Activated CD4-positive, alpha-beta T cell treated with anti-CD3 and anti-CD28 coated beads, Interleukin-2, amount 10 ng/mL, durations not matched to agents 7 days and 5 days (primary cell): ENCODE results near the gene OR14I1. TPM values are rescaled to one million over a fixed set of nuclear protein-coding genes. Genes with fewer than 3 reads are reported as not detected.
"Not testable (repeated sequence)": the region's sequence is repeated elsewhere in the genome, so short reads cannot be mapped to it uniquely, and the experiment has no call there.

Experiments
- CTCF ChIA-PET: fragments of 350-600 bp; sonication (Branson Sonifier 250); formaldehyde crosslinking; loops from one replicate; lab custom pipeline; 2021; ENCODE audit warnings: antibody characterized with exemption; lab: Charles Lee
- POLR2A ChIA-PET: fragments of 350-600 bp; sonication (Branson Sonifier 250); formaldehyde crosslinking; loops from one replicate; lab custom pipeline; 2021; ENCODE audit warnings: antibody characterized with exemption; lab: Charles Lee
- DNase-seq: peaks from one replicate; pipeline ENCODE4 v3.0.0-alpha.2; 2020
- H3K27ac Mint-ChIP-seq: one replicate; pipeline ENCODE4 v1.8.0; 2021; ENCODE audit warnings: mild to moderate bottlenecking, moderate library complexity, mixed read lengths
- H3K27me3 Mint-ChIP-seq: one replicate; pipeline ENCODE4 v1.8.0; 2021; ENCODE audit warnings: mixed read lengths
- H3K36me3 Mint-ChIP-seq: one replicate; pipeline ENCODE4 v1.8.0; 2021; ENCODE audit warnings: low read depth, mixed read lengths
- H3K4me1 Mint-ChIP-seq: one replicate; pipeline ENCODE4 v1.8.0; 2021; ENCODE audit warnings: mixed read lengths
- H3K4me3 Mint-ChIP-seq: one replicate; pipeline ENCODE4 v1.8.0; 2021; ENCODE audit warnings: mild to moderate bottlenecking, moderate library complexity, mixed read lengths
- H3K9me3 Mint-ChIP-seq: one replicate; pipeline ENCODE4 v1.8.0; 2021; ENCODE audit warnings: mixed read lengths
- total RNA-seq, 2 experiments: library from RNA; stranded (reverse); gene quantifications; one replicate each; pipeline ENCODE4 v1.2.3, GENCODE V29; 2021

OR14I1 gene
- total RNA-seq, 2 experiments from 2014 or later, result not detected

DNA sequence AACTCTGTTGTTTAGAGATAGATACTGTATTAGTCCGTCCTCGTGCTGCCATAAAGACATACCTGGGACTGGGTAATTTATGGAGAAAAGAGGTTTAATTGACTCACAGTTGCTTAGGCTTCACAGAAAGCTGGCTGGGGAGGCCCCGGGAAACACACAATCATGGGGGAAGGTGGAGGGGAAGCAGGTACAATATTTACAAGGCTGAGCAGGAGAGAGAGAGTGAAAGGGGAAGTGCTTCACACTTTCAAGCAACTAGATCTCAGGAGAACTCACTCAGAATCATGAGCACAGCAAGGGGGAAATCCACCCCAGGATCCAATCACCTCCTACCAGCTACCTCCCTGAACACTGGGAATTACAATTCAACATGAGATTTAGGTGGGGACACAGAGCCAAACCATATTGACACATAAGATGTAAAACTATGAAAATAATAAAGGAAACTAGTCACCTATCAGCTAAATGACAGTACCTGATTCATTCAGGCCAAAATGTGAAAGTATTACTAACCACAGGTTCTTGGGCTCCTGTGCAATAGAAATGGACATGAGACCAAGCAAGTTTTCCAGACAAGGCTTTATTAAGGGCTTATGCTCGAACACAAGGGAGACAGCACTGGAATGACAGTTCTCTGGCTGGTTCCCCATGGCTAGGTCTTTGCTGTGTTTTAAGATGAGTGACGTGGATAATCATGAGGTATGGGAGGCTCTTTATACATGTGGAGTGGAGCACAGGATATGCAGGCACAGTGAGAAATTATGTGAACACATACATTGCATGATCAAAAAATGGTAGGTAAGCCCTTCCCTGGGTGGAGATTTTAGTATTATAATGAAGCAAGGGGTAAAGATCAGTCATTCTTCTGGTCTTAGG lies 38.9 kb downstream of the OR14I1 start:
- H3K9me3 Mint-ChIP-seq, DNase-seq, H3K4me1 Mint-ChIP-seq, CTCF ChIA-PET, POLR2A ChIA-PET, H3K4me3 Mint-ChIP-seq, H3K36me3 Mint-ChIP-seq, H3K27ac Mint-ChIP-seq, H3K27me3 Mint-ChIP-seq: not testable (repeated sequence)

DNA sequence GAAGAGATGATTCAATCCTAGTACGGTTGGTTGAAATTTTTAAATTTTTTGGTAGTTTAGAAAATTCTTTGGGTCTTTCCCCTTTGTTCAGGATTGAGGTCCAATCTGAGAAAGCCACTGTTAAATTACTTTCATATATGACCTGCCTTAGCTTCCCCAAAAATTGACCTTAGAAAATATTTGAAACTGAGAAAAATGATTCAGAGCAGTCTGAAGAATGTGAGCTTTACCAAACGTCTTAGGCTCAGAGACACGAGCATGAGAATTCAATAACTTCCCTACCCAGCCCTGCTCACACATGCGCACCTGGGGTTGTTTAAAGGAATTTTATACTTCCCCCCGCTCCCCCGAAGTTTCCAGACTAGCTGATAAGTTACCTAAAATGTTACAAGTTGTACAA lies 45.8 kb downstream of the OR14I1 start:
- POLR2A ChIA-PET, H3K27ac Mint-ChIP-seq, H3K4me3 Mint-ChIP-seq, CTCF ChIA-PET, H3K9me3 Mint-ChIP-seq, DNase-seq, H3K4me1 Mint-ChIP-seq, H3K36me3 Mint-ChIP-seq, H3K27me3 Mint-ChIP-seq: not testable (repeated sequence)

DNA sequence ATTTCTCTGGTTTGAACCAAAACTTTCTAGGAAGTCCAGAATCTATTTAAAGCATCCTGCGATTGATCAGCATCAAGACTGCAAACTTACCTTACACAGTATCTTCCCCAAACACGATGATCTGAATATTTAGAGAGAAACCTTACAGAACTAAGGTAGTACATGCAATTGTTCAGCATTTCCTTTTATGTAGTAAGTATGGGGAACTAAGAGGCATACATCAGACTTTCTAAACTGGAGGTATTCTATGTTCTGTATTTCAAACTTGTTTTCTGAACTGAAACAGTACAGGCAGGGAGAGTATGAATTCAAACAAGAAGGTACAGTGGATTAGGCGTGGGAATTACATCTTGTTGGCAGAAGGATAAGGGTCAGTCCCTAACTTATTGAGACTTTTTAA lies 47.2 kb downstream of the OR14I1 start, which contains the start of gene OR2T27:
TSS of gene OR2T27 (minus strand) at position 175 of the 400 bp plus-strand sequence. CDS start 4,644 bp downstream, outside the sequence.
- H3K4me3 Mint-ChIP-seq, CTCF ChIA-PET, POLR2A ChIA-PET, H3K27me3 Mint-ChIP-seq, H3K4me1 Mint-ChIP-seq, H3K27ac Mint-ChIP-seq, H3K36me3 Mint-ChIP-seq, H3K9me3 Mint-ChIP-seq, DNase-seq: not testable (repeated sequence)

Other genes starting within 250 kb of the OR14I1 start
- gene OR2T3, start 229.4 kb downstream of the OR14I1 start, total RNA-seq, result not detected
- not detected for gene OR2T5, start 214.2 kb downstream of the OR14I1 start, total RNA-seq
- gene OR2G6, start 194.7 kb downstream of the OR14I1 start, total RNA-seq, result not detected
- not detected for gene OR2T29, start 140.0 kb downstream of the OR14I1 start, total RNA-seq
- not detected for gene OR2T34, start 128.0 kb downstream of the OR14I1 start, total RNA-seq
- gene OR2T10, start 105.1 kb downstream of the OR14I1 start, total RNA-seq, result not detected
- not detected for gene OR2T11, start 67.7 kb downstream of the OR14I1 start, total RNA-seq
- gene OR2T35, start 57.5 kb downstream of the OR14I1 start, total RNA-seq, result not detected
- not detected for gene OR2T27, start 47.2 kb downstream of the OR14I1 start, total RNA-seq
- not detected for gene LYPD8, start 53.0 kb upstream of the OR14I1 start, total RNA-seq
- 10 to 100 TPM; 29.7 to 32.7 TPM for gene SH3BP5L, start 123.1 kb upstream of the OR14I1 start, total RNA-seq
- gene ZNF672, start 135.5 kb upstream of the OR14I1 start, total RNA-seq, result 10 to 100 TPM; 46.5 to 56.9 TPM
- gene ZNF692, start 156.3 kb upstream of the OR14I1 start, total RNA-seq, result 10 to 100 TPM; 55.5 to 57.6 TPM
- 1 to 10 TPM; 4.1 to 5.1 TPM for gene PGBD2, start 203.5 kb upstream of the OR14I1 start, total RNA-seq